GM23338 (cell line): ENCODE results near the gene SMG6. TPM values are rescaled to one million over a fixed set of nuclear protein-coding genes. Genes with fewer than 3 reads are reported as not detected.

Experiments
- ATAC-seq: fragments of 200-7000 bp; cut with Tn5 transposase; 3 replicates; pipeline ENCODE4 v1.9.1; 2020
- DNase-seq: peaks from one replicate; pipeline ENCODE4 v3.0.0-alpha.2; 2015; ENCODE audit warnings: low spot score
- H2AFZ ChIP-seq: fragments of 200-600 bp; sonication (generic); 2 replicates; pipeline ENCODE4 v1.8.0; 2016; ENCODE audit warnings: antibody characterized with exemption, mild to moderate bottlenecking, moderate library complexity
- H3F3A ChIP-seq: fragments of 200-600 bp; sonication (generic); replicated peaks from 2 replicates; pipeline ENCODE4 v1.8.0; 2017; ENCODE audit warnings: antibody characterized with exemption, mixed run types, low read depth
- H3K27ac ChIP-seq: fragments of 200-600 bp; sonication (generic); 2 replicates; pipeline ENCODE4 v1.6.1; 2016; ENCODE audit warnings: low read depth
- H3K27me3 ChIP-seq: fragments of 200-600 bp; sonication (generic); 2 replicates; pipeline ENCODE4 v1.8.0; 2016; ENCODE audit warnings: mild to moderate bottlenecking, mixed run types, moderate library complexity; ENCODE audit not compliant: insufficient read depth
- H3K36me3 ChIP-seq: fragments of 200-600 bp; sonication (generic); 2 replicates; pipeline ENCODE4 v1.8.0; 2016; ENCODE audit warnings: mild to moderate bottlenecking; ENCODE audit not compliant: insufficient read depth
- H3K4me1 ChIP-seq: fragments of 200-600 bp; sonication (generic); 2 replicates; pipeline ENCODE4 v1.8.0; 2016; ENCODE audit warnings: mild to moderate bottlenecking, moderate library complexity; ENCODE audit not compliant: insufficient read depth
- H3K4me2 ChIP-seq: fragments of 200-600 bp; sonication (generic); 2 replicates; pipeline ENCODE4 v1.7.1; 2017; ENCODE audit warnings: mixed run types
- H3K4me3 ChIP-seq: fragments of 200-600 bp; sonication (generic); 2 replicates; pipeline ENCODE4 v1.6.1; 2016; ENCODE audit warnings: mixed run types
- H3K79me2 ChIP-seq: fragments of 200-600 bp; sonication (generic); replicated peaks from 2 replicates; pipeline ENCODE4 v1.8.0; 2017; ENCODE audit warnings: mild to moderate bottlenecking; ENCODE audit not compliant: insufficient read depth
- H3K9me2 ChIP-seq: fragments of 200-600 bp; sonication (generic); 2 replicates; pipeline ENCODE4 v1.8.0; 2017; ENCODE audit not compliant: insufficient read depth
- H4K20me1 ChIP-seq: fragments of 200-600 bp; sonication (generic); replicated peaks from 2 replicates; pipeline ENCODE4 v1.8.0; 2017; ENCODE audit warnings: mild to moderate bottlenecking; ENCODE audit not compliant: insufficient read depth
- H3K27ac Mint-ChIP-seq: 2 replicates; pipeline ENCODE4 v1.8.0; 2020; ENCODE audit warnings: inconsistent platforms, mild to moderate bottlenecking, moderate library complexity, mixed read lengths
- H3K27me3 Mint-ChIP-seq: 3 replicates; pipeline ENCODE4 v1.8.0; 2022; ENCODE audit warnings: low read depth, mild to moderate bottlenecking, moderate library complexity, mixed read lengths, inconsistent platforms; ENCODE audit not compliant: insufficient read depth, poor library complexity
- H3K36me3 Mint-ChIP-seq: 3 replicates; pipeline ENCODE4 v1.8.0; 2021; ENCODE audit warnings: low read depth, mild to moderate bottlenecking, inconsistent platforms, moderate library complexity, mixed read lengths
- H3K4me1 Mint-ChIP-seq: 3 replicates; pipeline ENCODE4 v1.8.0; 2020; ENCODE audit warnings: mild to moderate bottlenecking, inconsistent platforms, mixed read lengths
- H3K4me3 Mint-ChIP-seq: 3 replicates; pipeline ENCODE4 v1.8.0; 2021; ENCODE audit warnings: moderate library complexity, mild to moderate bottlenecking, inconsistent platforms, mixed read lengths
- H3K9me3 Mint-ChIP-seq: 3 replicates; pipeline ENCODE4 v1.8.0; 2020; ENCODE audit warnings: moderate library complexity, mild to moderate bottlenecking, inconsistent platforms, mixed read lengths
- EZH2 ChIP-seq: fragments of 200-600 bp; sonication (generic); IDR thresholded peaks from one replicate; pipeline ENCODE4 v1.8.0; 2017; ENCODE audit warnings: antibody characterized with exemption, mild to moderate bottlenecking, low read depth; ENCODE audit not compliant: unreplicated experiment
- EZH2phosphoT487 ChIP-seq: fragments of 200-600 bp; sonication (generic); IDR thresholded peaks from one replicate; pipeline ENCODE4 v1.8.1; 2018; ENCODE audit warnings: antibody characterized with exemption; ENCODE audit not compliant: unreplicated experiment
- JUNB ChIP-seq: IDR thresholded peaks from one replicate; pipeline ENCODE4 v1.6.1; 2016; ENCODE audit warnings: antibody characterized with exemption; ENCODE audit not compliant: unreplicated experiment
- NANOG ChIP-seq: IDR thresholded peaks from 2 replicates; pipeline ENCODE4 v1.6.1; 2016; ENCODE audit warnings: antibody characterized with exemption, borderline replicate concordance
- POLR2AphosphoS5 ChIP-seq: IDR thresholded peaks from 2 replicates; pipeline ENCODE4 v1.6.1; 2016; ENCODE audit warnings: antibody characterized with exemption, low read depth
- STAT1 ChIP-seq: IDR thresholded peaks from one replicate; pipeline ENCODE4 v1.6.1; 2016; ENCODE audit warnings: antibody characterized with exemption; ENCODE audit not compliant: unreplicated experiment
- ZNF114 ChIP-seq: fragments of 250-450 bp; sonication (Bioruptor Pico); IDR thresholded peaks from 2 replicates; pipeline ENCODE4 v1.5.0; 2020; ENCODE audit warnings: mild to moderate bottlenecking, moderate library complexity
- ZNF331 ChIP-seq: fragments of 250-450 bp; sonication (Bioruptor Pico); IDR thresholded peaks from 2 replicates; pipeline ENCODE4 v1.5.0; 2020; ENCODE audit warnings: low read depth, mild to moderate bottlenecking, moderate library complexity
- polyA plus RNA-seq: library from polyadenylated mRNA; unstranded; fragments of >200 nt; fragmentation: Nextera tagmentation; extraction: Ambion mirVana; gene quantifications from 2 replicates; pipeline ENCODE4 v1.2.1, GENCODE V29; 2016
- total RNA-seq: library from RNA; depleted of rRNA; stranded (reverse); fragments of >200 nt; shearing (Covaris generic); gene quantifications from 2 replicates; pipeline ENCODE4 v1.2.3, GENCODE V29; 2014
- TF ChIP-seq, protein P1 (sequence below), 2 experiments: fragments of 200-600 bp in 1 of 2; sonication (generic) in 1 of 2; conservative IDR thresholded peaks; 2 replicates each; pipeline versions ENCODE4 v1.5.1 to v1.6.1; 2016 to 2017; ENCODE audit warnings: antibody characterized with exemption in 2 of 2, low read depth in 2 of 2, mild to moderate bottlenecking in 2 of 2, moderate library complexity in 1 of 2
- TF ChIP-seq, protein P2 (sequence below): IDR thresholded peaks from 2 replicates; pipeline ENCODE4 v1.6.1; 2016; ENCODE audit warnings: antibody characterized with exemption

Gene SMG6
- total and polyA plus RNA-seq, 2 experiments from 2014 or later: 10.4 to 43.1 TPM

GRCh38 chr17:2065949-2066400 is 237.6 kb downstream of the SMG6 start (continued):
- TF ChIP-seq ZNF114 (CRISPR knock-in tag): no peak
- TF ChIP-seq ZNF331: no peak
- no peak for TF ChIP-seq NANOG
- no peak for TF ChIP-seq EZH2
- no peak for TF ChIP-seq JUNB
- no peak for TF ChIP-seq POLR2AphosphoS5
- TF ChIP-seq, protein P1, sequence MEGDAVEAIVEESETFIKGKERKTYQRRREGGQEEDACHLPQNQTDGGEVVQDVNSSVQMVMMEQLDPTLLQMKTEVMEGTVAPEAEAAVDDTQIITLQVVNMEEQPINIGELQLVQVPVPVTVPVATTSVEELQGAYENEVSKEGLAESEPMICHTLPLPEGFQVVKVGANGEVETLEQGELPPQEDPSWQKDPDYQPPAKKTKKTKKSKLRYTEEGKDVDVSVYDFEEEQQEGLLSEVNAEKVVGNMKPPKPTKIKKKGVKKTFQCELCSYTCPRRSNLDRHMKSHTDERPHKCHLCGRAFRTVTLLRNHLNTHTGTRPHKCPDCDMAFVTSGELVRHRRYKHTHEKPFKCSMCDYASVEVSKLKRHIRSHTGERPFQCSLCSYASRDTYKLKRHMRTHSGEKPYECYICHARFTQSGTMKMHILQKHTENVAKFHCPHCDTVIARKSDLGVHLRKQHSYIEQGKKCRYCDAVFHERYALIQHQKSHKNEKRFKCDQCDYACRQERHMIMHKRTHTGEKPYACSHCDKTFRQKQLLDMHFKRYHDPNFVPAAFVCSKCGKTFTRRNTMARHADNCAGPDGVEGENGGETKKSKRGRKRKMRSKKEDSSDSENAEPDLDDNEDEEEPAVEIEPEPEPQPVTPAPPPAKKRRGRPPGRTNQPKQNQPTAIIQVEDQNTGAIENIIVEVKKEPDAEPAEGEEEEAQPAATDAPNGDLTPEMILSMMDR (conservative IDR thresholded peaks at IDR 0.05; ENCODE audit: low read depth in 2 of 2): no peak
- TF ChIP-seq STAT1: no peak
- TF ChIP-seq, protein P2, sequence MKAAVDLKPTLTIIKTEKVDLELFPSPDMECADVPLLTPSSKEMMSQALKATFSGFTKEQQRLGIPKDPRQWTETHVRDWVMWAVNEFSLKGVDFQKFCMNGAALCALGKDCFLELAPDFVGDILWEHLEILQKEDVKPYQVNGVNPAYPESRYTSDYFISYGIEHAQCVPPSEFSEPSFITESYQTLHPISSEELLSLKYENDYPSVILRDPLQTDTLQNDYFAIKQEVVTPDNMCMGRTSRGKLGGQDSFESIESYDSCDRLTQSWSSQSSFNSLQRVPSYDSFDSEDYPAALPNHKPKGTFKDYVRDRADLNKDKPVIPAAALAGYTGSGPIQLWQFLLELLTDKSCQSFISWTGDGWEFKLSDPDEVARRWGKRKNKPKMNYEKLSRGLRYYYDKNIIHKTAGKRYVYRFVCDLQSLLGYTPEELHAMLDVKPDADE: no peak

GRCh38 chr17:2064980-2065785 is 238.4 kb downstream of the SMG6 start:
- Histone ChIP-seq H3K27me3 (peaks cover 8% of the 10 kb centered on the region), H3K4me1 (peaks cover 24% of the 10 kb centered on the region), H3K79me2 (no peaks in the 10 kb centered on the region), H2AFZ (no peak overlapping the region), H3K9me2 (no peaks in the 10 kb centered on the region), H3K36me3 (no peaks in the 10 kb centered on the region), H3F3A (peaks cover 10% of the 10 kb centered on the region; the same call in 1 of the 2 replicates), H4K20me1 (no peaks in the 10 kb centered on the region; the same call in none of the 2 replicates), H3K4me3 (no peak overlapping the region), H3K4me2 (no peak overlapping the region), H3K27ac (no peak overlapping the region)
- peaks cover 15% of the 10 kb centered on the region for H3K36me3 Mint-ChIP-seq
- H3K27me3 Mint-ChIP-seq: peaks cover 37% of the 10 kb centered on the region
- H3K27ac Mint-ChIP-seq: no peak overlapping the region
- peaks cover 51% of the 10 kb centered on the region for H3K4me1 Mint-ChIP-seq
- no peaks in the 10 kb centered on the region for H3K9me3 Mint-ChIP-seq
- ATAC-seq (peak; percentile 90), DNase-seq (peak; percentile 89)
- H3K4me3 Mint-ChIP-seq: no peak overlapping the region
- TF ChIP-seq JUNB (no peak), EZH2phosphoT487 (no peak)
- TF ChIP-seq, protein P1 (conservative IDR thresholded peaks at IDR 0.05; ENCODE audit: low read depth in 2 of 2): peak; percentile 58 to 91
